GM12891 (cell line): ENCODE results near the gene CFAP74.

Source experiments
- POLR2A ChIP-seq: IDR thresholded peaks from 2 replicates; pipeline ENCODE4 v1.6.1; 2011; ENCODE audit warnings: low read depth, low read length, control low read depth
- POLR2AphosphoS5 ChIP-seq: IDR thresholded peaks from 2 replicates; pipeline ENCODE4 v1.6.1; 2011; ENCODE audit warnings: low read depth, low read length, control low read depth
- SPI1 ChIP-seq: IDR thresholded peaks from 2 replicates; pipeline ENCODE4 v1.6.1; 2011; ENCODE audit warnings: low read depth, low read length, control low read depth
- TAF1 ChIP-seq: IDR thresholded peaks from 2 replicates; pipeline ENCODE4 v1.6.1; 2011; ENCODE audit warnings: low read depth, low read length, control low read depth

DNA sequence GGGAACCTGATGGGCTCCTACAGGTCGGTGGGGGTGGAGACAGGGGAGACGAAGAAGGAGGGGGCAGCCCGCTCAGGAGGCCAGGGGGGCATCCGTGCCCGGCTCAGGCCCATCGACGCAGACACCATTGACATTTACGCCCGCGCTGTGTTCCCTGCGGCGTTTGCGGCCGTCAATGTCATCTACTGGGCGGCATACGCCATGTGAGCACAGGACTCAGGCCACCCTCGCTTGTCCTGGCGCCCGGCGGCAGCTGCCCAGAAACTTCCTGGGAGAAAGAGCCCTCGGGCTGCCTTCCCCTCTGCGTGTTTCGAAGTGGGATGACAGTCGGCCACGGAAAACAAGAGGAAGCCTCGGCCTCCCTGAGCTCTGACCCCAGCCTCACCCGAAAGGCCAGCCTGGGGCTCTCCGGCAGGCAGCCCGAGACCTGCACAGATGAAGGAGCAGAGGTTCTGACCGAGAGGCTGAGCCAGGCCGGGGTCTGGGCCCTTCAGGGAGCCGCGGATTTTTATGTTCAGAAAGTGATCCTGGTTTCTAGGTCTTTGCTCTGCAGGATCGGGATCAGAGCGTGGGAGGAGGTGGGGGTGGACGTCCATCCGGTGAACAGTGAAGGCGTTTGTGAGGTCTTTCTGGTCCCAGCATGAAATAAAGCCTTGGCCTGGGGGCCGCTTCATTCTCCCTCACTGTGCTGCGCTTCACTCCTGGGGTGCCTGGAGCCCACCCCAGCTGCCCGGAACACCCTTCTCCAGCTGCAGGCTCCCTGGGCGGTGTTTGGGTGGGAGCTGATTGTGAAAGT lies 26.7 kb upstream of the CFAP74 start:
- no peak for TF ChIP-seq POLR2A
- no peak for TF ChIP-seq POLR2AphosphoS5
- TF ChIP-seq TAF1, result no peak
- TF ChIP-seq SPI1, result no peak
